Activated CD4-positive, alpha-beta memory T cell treated with anti-CD3 and anti-CD28 coated beads for 36 hours (primary cell): Measurements from ENCODE around the gene ROR1. TPM values are rescaled to one million over a fixed set of nuclear protein-coding genes. Genes with fewer than 3 reads are reported as not detected.
"Not testable (repeated sequence)": the region's sequence is repeated elsewhere in the genome, so short reads cannot be mapped to it uniquely, and the experiment has no call there.

Source experiments
- CTCF ChIA-PET: fragments of 350-600 bp; sonication (Branson Sonifier 250); formaldehyde crosslinking; loops from one replicate; lab custom pipeline; 2021; ENCODE audit warnings: antibody characterized with exemption, inconsistent platforms; lab: Charles Lee
- POLR2A ChIA-PET: fragments of 350-600 bp; sonication (Branson Sonifier 250); formaldehyde crosslinking; loops from one replicate; lab custom pipeline; 2021; ENCODE audit warnings: antibody characterized with exemption; lab: Charles Lee
- DNase-seq: peaks from one replicate; pipeline ENCODE4 v3.0.0-alpha.2; 2020
- H3K27ac Mint-ChIP-seq: one replicate; pipeline ENCODE4 v1.8.0; 2021; ENCODE audit warnings: mixed read lengths
- H3K27me3 Mint-ChIP-seq: one replicate; pipeline ENCODE4 v1.8.0; 2021; ENCODE audit warnings: mixed read lengths
- H3K36me3 Mint-ChIP-seq: one replicate; pipeline ENCODE4 v1.8.0; 2021; ENCODE audit warnings: mixed read lengths
- H3K4me1 Mint-ChIP-seq: one replicate; pipeline ENCODE4 v1.8.0; 2021; ENCODE audit warnings: low read depth, mixed read lengths
- H3K4me3 Mint-ChIP-seq: one replicate; pipeline ENCODE4 v1.8.0; 2021; ENCODE audit warnings: mild to moderate bottlenecking, mixed read lengths
- H3K9me3 Mint-ChIP-seq: one replicate; pipeline ENCODE4 v1.8.0; 2021; ENCODE audit warnings: mixed read lengths
- intact Hi-C: fragments of 100-400 bp; cut with micrococcal nuclease; formaldehyde crosslinking; loops from one replicate; pipeline ENCODE4 v1.15.1; 2023
- total RNA-seq, 2 experiments: library from RNA; stranded (reverse); gene quantifications; one replicate each; pipeline ENCODE4 v1.2.3, GENCODE V29; 2021

Gene ROR1
- total RNA-seq, 2 experiments from 2014 or later, result 0.10 to 0.12 TPM

- ChIA-PET POLR2A (no interaction called here), CTCF (no interaction called here)
- Mint-ChIP-seq H3K9me3 (no peaks in the 10 kb centered on the region), H3K36me3 (no peaks in the 10 kb centered on the region), H3K27me3 (no peaks in the 10 kb centered on the region), H3K4me3 (no peak overlapping the region), H3K4me1 (no peaks in the 10 kb centered on the region), H3K27ac (no peak overlapping the region)
- intact Hi-C loops, result no loop called here
- no peak for DNase-seq
Measured at GRCh38 chr1:63799307-63799706, 25.5 kb downstream of the ROR1 start.

- H3K36me3 Mint-ChIP-seq, result no peaks in the 10 kb centered on the region
- POLR2A ChIA-PET, result no interaction called here
- intact Hi-C loops, result no loop called here
- no peaks in the 10 kb centered on the region for H3K4me1 Mint-ChIP-seq
- H3K9me3 Mint-ChIP-seq, result no peaks in the 10 kb centered on the region
- H3K27me3 Mint-ChIP-seq, result no peaks in the 10 kb centered on the region
- H3K27ac Mint-ChIP-seq, result no peak overlapping the region
- no peak for DNase-seq
- H3K4me3 Mint-ChIP-seq, result no peak overlapping the region
- CTCF ChIA-PET, result no interaction called here
Measured at GRCh38 chr1:63799820-63800219, 26.0 kb downstream of the ROR1 start.

GRCh38 chr1:63802109-63802508 lies 28.3 kb downstream of the ROR1 start:
- H3K9me3 Mint-ChIP-seq, result no peaks in the 10 kb centered on the region
- DNase-seq, result no peak
- intact Hi-C loops, result no loop called here
- ChIA-PET POLR2A (no interaction called here), CTCF (no interaction called here)
- no peaks in the 10 kb centered on the region for H3K27me3 Mint-ChIP-seq
- H3K27ac Mint-ChIP-seq, result no peak overlapping the region
- no peaks in the 10 kb centered on the region for H3K4me1 Mint-ChIP-seq
- H3K36me3 Mint-ChIP-seq, result no peaks in the 10 kb centered on the region
- H3K4me3 Mint-ChIP-seq, result no peak overlapping the region

- POLR2A ChIA-PET, result no interaction called here
- no peaks in the 10 kb centered on the region for H3K36me3 Mint-ChIP-seq
- no peak for DNase-seq
- no peaks in the 10 kb centered on the region for H3K4me1 Mint-ChIP-seq
- H3K27me3 Mint-ChIP-seq, result peaks cover 6% of the 10 kb centered on the region
- H3K9me3 Mint-ChIP-seq, result no peaks in the 10 kb centered on the region
- intact Hi-C loops, result no loop called here
- CTCF ChIA-PET, result no interaction called here
- no peak overlapping the region for H3K27ac Mint-ChIP-seq
- H3K4me3 Mint-ChIP-seq, result no peak overlapping the region
Measured at GRCh38 chr1:63804829-63805484, 31.1 kb downstream of the ROR1 start.

GRCh38 chr1:63807046-63807445 lies 33.2 kb downstream of the ROR1 start:
- H3K27ac Mint-ChIP-seq, result no peak overlapping the region
- H3K4me3 Mint-ChIP-seq, result no peak overlapping the region
- POLR2A ChIA-PET, result no interaction called here
- no peak for DNase-seq
- CTCF ChIA-PET, result no interaction called here
- no peaks in the 10 kb centered on the region for H3K36me3 Mint-ChIP-seq
- no peaks in the 10 kb centered on the region for H3K4me1 Mint-ChIP-seq
- intact Hi-C loops, result no loop called here
- H3K27me3 Mint-ChIP-seq, result peaks cover 6% of the 10 kb centered on the region
- no peaks in the 10 kb centered on the region for H3K9me3 Mint-ChIP-seq

GRCh38 chr1:63810936-63811469 lies 37.2 kb downstream of the ROR1 start:
- intact Hi-C loops, result no loop called here
- DNase-seq, result no peak
- Mint-ChIP-seq H3K27ac (no peak overlapping the region), H3K4me1 (no peaks in the 10 kb centered on the region), H3K9me3 (peaks cover 1% of the 10 kb centered on the region), H3K36me3 (no peaks in the 10 kb centered on the region), H3K27me3 (peaks cover 6% of the 10 kb centered on the region), H3K4me3 (no peak overlapping the region)
- POLR2A ChIA-PET, result no interaction called here
- CTCF ChIA-PET, result interaction anchor here (0.7 to 1.1 kb wide), 2 partner anchors 194 to 326 kb away, joined by 3 read pairs; no protein-coding TSS in a partner anchor

GRCh38 chr1:63812071-63812700 lies 38.4 kb downstream of the ROR1 start:
- no peaks in the 10 kb centered on the region for H3K4me1 Mint-ChIP-seq
- peaks cover 8% of the 10 kb centered on the region for H3K27me3 Mint-ChIP-seq
- peaks cover 2% of the 10 kb centered on the region for H3K9me3 Mint-ChIP-seq
- H3K36me3 Mint-ChIP-seq, result no peaks in the 10 kb centered on the region
- intact Hi-C loops, result no loop called here
- H3K4me3 Mint-ChIP-seq, result no peak overlapping the region
- no peak overlapping the region for H3K27ac Mint-ChIP-seq
- no peak for DNase-seq
- CTCF ChIA-PET, result interaction anchor here (1.1 kb wide), 1 partner anchor 195 kb away, joined by 3 read pairs; no protein-coding TSS in a partner anchor
- POLR2A ChIA-PET, result no interaction called here

GRCh38 chr1:63813829-63814277 lies 40.0 kb downstream of the ROR1 start:
- CTCF ChIA-PET, result no interaction called here
- Mint-ChIP-seq H3K4me3 (no peak overlapping the region), H3K9me3 (peaks cover 2% of the 10 kb centered on the region), H3K36me3 (no peaks in the 10 kb centered on the region), H3K27me3 (peaks cover 8% of the 10 kb centered on the region), H3K27ac (no peak overlapping the region), H3K4me1 (no peaks in the 10 kb centered on the region)
- POLR2A ChIA-PET, result no interaction called here
- intact Hi-C loops, result no loop called here
- DNase-seq, result no peak

GRCh38 chr1:63816217-63816815 lies 42.5 kb downstream of the ROR1 start:
- intact Hi-C loops, result loop anchor here (2.0 kb wide), 1 partner anchor 78 kb away; no protein-coding TSS in a partner anchor
- H3K27ac Mint-ChIP-seq, H3K9me3 Mint-ChIP-seq, H3K27me3 Mint-ChIP-seq, H3K4me1 Mint-ChIP-seq, H3K4me3 Mint-ChIP-seq, DNase-seq, POLR2A ChIA-PET, CTCF ChIA-PET, H3K36me3 Mint-ChIP-seq: not testable (repeated sequence)

GRCh38 chr1:63817152-63817667 lies 43.4 kb downstream of the ROR1 start:
- no peaks in the 10 kb centered on the region for H3K36me3 Mint-ChIP-seq
- H3K9me3 Mint-ChIP-seq, result peaks cover 2% of the 10 kb centered on the region
- no peak overlapping the region for H3K27ac Mint-ChIP-seq
- peaks cover 7% of the 10 kb centered on the region for H3K27me3 Mint-ChIP-seq
- no peak for DNase-seq
- POLR2A ChIA-PET, result no interaction called here
- intact Hi-C loops, result loop anchor here (2.0 kb wide), 1 partner anchor 78 kb away; no protein-coding TSS in a partner anchor
- H3K4me3 Mint-ChIP-seq, result no peak overlapping the region
- CTCF ChIA-PET, result no interaction called here
- H3K4me1 Mint-ChIP-seq, result no peaks in the 10 kb centered on the region

- POLR2A ChIA-PET, result no interaction called here
- CTCF ChIA-PET, result no interaction called here
- intact Hi-C loops, result loop anchor here (2.0 kb wide), 1 partner anchor 79 kb away; no protein-coding TSS in a partner anchor
Measured at GRCh38 chr1:63817700-63818099, 43.9 kb downstream of the ROR1 start.

More at GRCh38 chr1:63817700-63818099, 43.9 kb downstream of the ROR1 start:
- Mint-ChIP-seq H3K27ac (no peak overlapping the region), H3K9me3 (peaks cover 2% of the 10 kb centered on the region), H3K36me3 (no peaks in the 10 kb centered on the region), H3K4me1 (no peaks in the 10 kb centered on the region), H3K27me3 (peaks cover 7% of the 10 kb centered on the region), H3K4me3 (no peak overlapping the region)
- no peak for DNase-seq
